Neural progenitor cell (in vitro differentiated cells): Measurements from ENCODE around the gene TMEM31.
A peak's percentile ranks its signal among the peaks of the same experiment; 100 is the strongest.

Experiments
- EZH2 ChIP-seq: fragments of 200-600 bp; sonication (generic); IDR thresholded peaks from 2 replicates; pipeline ENCODE4 v1.6.1; 2017; ENCODE audit warnings: antibody characterized with exemption, mild to moderate bottlenecking, moderate library complexity
- EZH2phosphoT487 ChIP-seq: fragments of 200-600 bp; sonication (generic); IDR thresholded peaks from 2 replicates; pipeline ENCODE4 v1.6.1; 2017; ENCODE audit warnings: antibody characterized with exemption
- TF ChIP-seq, protein P1 (sequence below): fragments of 200-600 bp; sonication (generic); IDR thresholded peaks from 2 replicates; pipeline ENCODE4 v1.5.1; 2017; ENCODE audit warnings: antibody characterized with exemption, mild to moderate bottlenecking

DNA sequence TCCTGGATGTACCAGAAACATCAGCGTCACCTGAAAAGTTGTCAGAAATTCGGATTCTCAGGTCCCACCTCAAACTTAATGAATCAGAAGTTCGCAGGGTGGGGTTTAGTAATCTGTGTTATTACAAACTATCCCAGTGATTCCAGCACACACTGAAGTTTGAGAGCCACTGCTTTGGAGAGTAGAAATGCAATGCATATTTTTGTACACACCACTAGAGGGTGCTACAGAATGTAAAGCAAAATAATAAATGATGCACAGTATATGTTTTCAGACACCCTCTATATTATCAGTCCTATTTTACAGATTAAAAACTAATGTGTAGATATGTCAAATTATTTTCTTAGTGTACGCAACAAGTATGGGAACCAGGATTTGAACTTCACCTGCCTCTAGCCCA is 21.8 kb upstream of the TMEM31 start:
- TF ChIP-seq, protein P1, sequence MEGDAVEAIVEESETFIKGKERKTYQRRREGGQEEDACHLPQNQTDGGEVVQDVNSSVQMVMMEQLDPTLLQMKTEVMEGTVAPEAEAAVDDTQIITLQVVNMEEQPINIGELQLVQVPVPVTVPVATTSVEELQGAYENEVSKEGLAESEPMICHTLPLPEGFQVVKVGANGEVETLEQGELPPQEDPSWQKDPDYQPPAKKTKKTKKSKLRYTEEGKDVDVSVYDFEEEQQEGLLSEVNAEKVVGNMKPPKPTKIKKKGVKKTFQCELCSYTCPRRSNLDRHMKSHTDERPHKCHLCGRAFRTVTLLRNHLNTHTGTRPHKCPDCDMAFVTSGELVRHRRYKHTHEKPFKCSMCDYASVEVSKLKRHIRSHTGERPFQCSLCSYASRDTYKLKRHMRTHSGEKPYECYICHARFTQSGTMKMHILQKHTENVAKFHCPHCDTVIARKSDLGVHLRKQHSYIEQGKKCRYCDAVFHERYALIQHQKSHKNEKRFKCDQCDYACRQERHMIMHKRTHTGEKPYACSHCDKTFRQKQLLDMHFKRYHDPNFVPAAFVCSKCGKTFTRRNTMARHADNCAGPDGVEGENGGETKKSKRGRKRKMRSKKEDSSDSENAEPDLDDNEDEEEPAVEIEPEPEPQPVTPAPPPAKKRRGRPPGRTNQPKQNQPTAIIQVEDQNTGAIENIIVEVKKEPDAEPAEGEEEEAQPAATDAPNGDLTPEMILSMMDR: peak; percentile 81
- no peak for TF ChIP-seq EZH2
- no peak for TF ChIP-seq EZH2phosphoT487
